A673 (cell line): ENCODE data around the gene SCN10A. TPM values are rescaled to one million over a fixed set of nuclear protein-coding genes. Genes with fewer than 3 reads are reported as not detected.

Experiments used
- BruUV-seq: library from RNA; stranded (reverse); fragments of 400-500 nt; replicated peaks from 2 replicates; lab custom pipeline; 2021; lab: Mats Ljungman, UMichigan
- CTCF ChIA-PET: fragments of 300-600 bp; sonication (Branson Sonifier 250); formaldehyde crosslinking; loops from one replicate; lab custom pipeline; 2022; ENCODE audit warnings: antibody characterized with exemption; lab: Charles Lee
- POLR2A ChIA-PET: fragments of 300-600 bp; sonication (Branson Sonifier 250); formaldehyde crosslinking; loops from one replicate; lab custom pipeline; 2022; ENCODE audit warnings: antibody characterized with exemption; ENCODE audit not compliant: low non-redundant PET; lab: Charles Lee
- DNase-seq: peaks from one replicate; pipeline ENCODE4 v3.0.0-alpha.2; 2015; ENCODE audit warnings: low spot score
- H3K27ac ChIP-seq: fragments of 200-600 bp; sonication (generic); 2 replicates; pipeline ENCODE4 v1.5.1; 2016; ENCODE audit warnings: mixed run types, low read depth, mild to moderate bottlenecking, mixed read lengths, antibody characterized with exemption, low read length; ENCODE audit not compliant: poor library complexity, severe bottlenecking
- H3K27me3 ChIP-seq: fragments of 200-600 bp; sonication (generic); replicated peaks from 2 replicates; pipeline ENCODE4 v1.6.1; 2017; ENCODE audit warnings: mixed run types, low read depth, mild to moderate bottlenecking, mixed read lengths, antibody characterized with exemption, low read length; ENCODE audit not compliant: insufficient read depth, poor library complexity
- H3K36me3 ChIP-seq: fragments of 200-600 bp; sonication (generic); 2 replicates; pipeline ENCODE4 v1.6.1; 2016; ENCODE audit warnings: mixed run types, mild to moderate bottlenecking, mixed read lengths, antibody characterized with exemption, low read length; ENCODE audit not compliant: insufficient read depth, poor library complexity, severe bottlenecking
- H3K4me1 ChIP-seq: fragments of 200-600 bp; sonication (generic); 2 replicates; pipeline ENCODE4 v1.6.1; 2017; ENCODE audit warnings: mixed run types, mild to moderate bottlenecking, mixed read lengths, antibody characterized with exemption, low read length; ENCODE audit not compliant: insufficient read depth, poor library complexity, severe bottlenecking
- H3K4me3 ChIP-seq: fragments of 200-600 bp; sonication (generic); 2 replicates; pipeline ENCODE4 v1.5.1; 2016; ENCODE audit warnings: low read depth, mixed run types, mild to moderate bottlenecking, mixed read lengths, low read length; ENCODE audit not compliant: poor library complexity, severe bottlenecking
- H3K9me3 ChIP-seq: fragments of 200-600 bp; sonication (generic); 2 replicates; pipeline ENCODE4 v1.6.1; 2016; ENCODE audit warnings: mixed run types, low read depth, mild to moderate bottlenecking, mixed read lengths, antibody characterized with exemption, low read length; ENCODE audit not compliant: poor library complexity, severe bottlenecking
- EZH2 ChIP-seq: fragments of 200-600 bp; sonication (generic); IDR thresholded peaks from 2 replicates; pipeline ENCODE4 v1.6.1; 2017; ENCODE audit warnings: borderline replicate concordance, low read depth, mild to moderate bottlenecking, mixed read lengths, antibody characterized with exemption, low read length; ENCODE audit not compliant: poor library complexity, severe bottlenecking
- intact Hi-C: fragments of 100-400 bp; cut with micrococcal nuclease; formaldehyde crosslinking; loops from one replicate; pipeline ENCODE4 v1.10.0; 2022; ENCODE audit not compliant: unreplicated experiment
- total RNA-seq: library from RNA; stranded (reverse); gene quantifications from 2 replicates; pipeline ENCODE4 v1.2.3, GENCODE V29; 2021
- TF ChIP-seq, protein P1 (sequence below): fragments of 300-800, 200-600 bp; sonication (generic); conservative IDR thresholded peaks from 2 replicates; pipeline ENCODE4 v1.5.1; 2017; ENCODE audit warnings: low read depth, mild to moderate bottlenecking, antibody characterized with exemption, low read length, moderate library complexity, mixed read lengths

SCN10A gene
- total RNA-seq, 1 experiment from 2014 or later = not detected

DNA sequence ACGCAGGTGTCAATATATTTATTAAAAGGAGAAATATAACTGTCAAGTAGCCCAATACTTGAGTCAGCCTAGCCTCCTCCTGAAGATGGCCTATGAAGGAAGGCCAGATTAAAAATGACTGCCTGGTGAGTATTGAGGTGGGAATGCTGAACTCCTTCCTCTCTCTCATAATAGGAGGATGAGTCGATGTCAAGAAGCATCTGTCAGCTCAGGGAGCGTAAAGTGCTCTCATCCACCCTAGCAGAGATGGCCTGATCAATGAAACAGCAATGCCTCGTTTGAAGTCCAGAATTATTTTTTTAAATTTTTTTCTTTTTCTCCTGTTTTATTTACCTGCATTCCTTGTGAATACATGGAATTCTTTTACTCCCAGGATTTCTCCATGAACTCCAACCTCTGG, 58.3 kb downstream of the SCN10A start:
- Histone ChIP-seq H3K4me1 (no peaks in the 10 kb centered on the region), H3K36me3 (no peaks in the 10 kb centered on the region), H3K27me3 (peaks cover 8% of the 10 kb centered on the region), H3K27ac (no peak overlapping the region), H3K4me3 (no peak overlapping the region), H3K9me3 (no peaks in the 10 kb centered on the region)
- CTCF ChIA-PET = no interaction called here
- intact Hi-C loops = no loop called here
- TF ChIP-seq, protein P1, sequence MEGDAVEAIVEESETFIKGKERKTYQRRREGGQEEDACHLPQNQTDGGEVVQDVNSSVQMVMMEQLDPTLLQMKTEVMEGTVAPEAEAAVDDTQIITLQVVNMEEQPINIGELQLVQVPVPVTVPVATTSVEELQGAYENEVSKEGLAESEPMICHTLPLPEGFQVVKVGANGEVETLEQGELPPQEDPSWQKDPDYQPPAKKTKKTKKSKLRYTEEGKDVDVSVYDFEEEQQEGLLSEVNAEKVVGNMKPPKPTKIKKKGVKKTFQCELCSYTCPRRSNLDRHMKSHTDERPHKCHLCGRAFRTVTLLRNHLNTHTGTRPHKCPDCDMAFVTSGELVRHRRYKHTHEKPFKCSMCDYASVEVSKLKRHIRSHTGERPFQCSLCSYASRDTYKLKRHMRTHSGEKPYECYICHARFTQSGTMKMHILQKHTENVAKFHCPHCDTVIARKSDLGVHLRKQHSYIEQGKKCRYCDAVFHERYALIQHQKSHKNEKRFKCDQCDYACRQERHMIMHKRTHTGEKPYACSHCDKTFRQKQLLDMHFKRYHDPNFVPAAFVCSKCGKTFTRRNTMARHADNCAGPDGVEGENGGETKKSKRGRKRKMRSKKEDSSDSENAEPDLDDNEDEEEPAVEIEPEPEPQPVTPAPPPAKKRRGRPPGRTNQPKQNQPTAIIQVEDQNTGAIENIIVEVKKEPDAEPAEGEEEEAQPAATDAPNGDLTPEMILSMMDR = no peak
- no peak for DNase-seq
- POLR2A ChIA-PET = no interaction called here
- no TSS peak for BruUV-seq

DNA sequence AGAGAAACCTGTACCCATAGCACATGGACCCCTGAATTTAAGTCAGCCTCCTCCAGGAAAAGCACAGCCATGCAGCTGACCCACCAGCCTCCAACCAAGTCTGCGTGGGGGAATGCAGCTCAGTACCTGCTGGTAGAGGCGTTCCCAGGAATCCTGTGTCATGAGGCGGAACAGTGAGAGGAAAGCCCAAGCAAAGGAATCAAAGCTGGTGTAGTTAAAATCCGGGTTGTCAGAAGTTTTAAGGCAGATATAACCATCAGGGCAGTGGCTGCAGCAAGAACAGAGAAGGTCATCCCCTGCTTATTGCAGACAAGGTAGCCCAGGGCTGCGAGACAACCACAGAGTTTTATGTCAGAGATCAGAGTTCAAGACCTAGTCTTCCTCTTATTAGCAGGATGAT, 59.1 kb downstream of the SCN10A start:
- H3K27ac ChIP-seq = no peak overlapping the region
- no peak for DNase-seq
- H3K4me1 ChIP-seq = no peaks in the 10 kb centered on the region
- intact Hi-C loops = no loop called here
- ChIA-PET CTCF (no interaction called here), POLR2A (no interaction called here)
- no peak for TF ChIP-seq EZH2
- TF ChIP-seq, protein P1 = no peak
- H3K27me3 ChIP-seq = peaks cover 8% of the 10 kb centered on the region
- no peak overlapping the region for H3K4me3 ChIP-seq
- H3K36me3 ChIP-seq = no peaks in the 10 kb centered on the region
- no peaks in the 10 kb centered on the region for H3K9me3 ChIP-seq
- no TSS peak for BruUV-seq

DNA sequence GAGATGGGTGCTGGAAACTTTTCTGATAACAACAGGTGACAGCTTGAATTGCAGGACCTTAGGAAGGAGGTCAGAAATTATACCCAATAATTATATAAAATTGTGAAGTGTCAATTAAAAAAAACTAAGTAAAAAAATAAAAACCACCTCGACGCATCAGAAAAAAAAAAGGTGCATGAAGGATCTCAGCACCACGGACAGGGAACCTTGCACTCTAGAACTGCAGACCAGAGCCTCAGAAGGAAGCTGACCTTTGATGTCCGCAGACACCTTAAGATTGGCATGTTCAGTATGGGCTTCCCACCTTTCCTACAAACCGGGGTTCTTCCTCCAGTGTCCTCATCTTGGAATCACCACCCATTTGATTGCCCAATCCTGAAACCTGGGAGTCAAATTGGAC, 60.9 kb downstream of the SCN10A start:
- Histone ChIP-seq H3K36me3 (no peaks in the 10 kb centered on the region), H3K4me1 (no peaks in the 10 kb centered on the region), H3K27me3 (peaks cover 8% of the 10 kb centered on the region), H3K9me3 (no peaks in the 10 kb centered on the region), H3K4me3 (no peak overlapping the region), H3K27ac (no peak overlapping the region)
- no peak for DNase-seq
- intact Hi-C loops = no loop called here
- no peak for TF ChIP-seq EZH2
- TF ChIP-seq, protein P1 = no peak
- ChIA-PET CTCF (no interaction called here), POLR2A (no interaction called here)
- BruUV-seq = no TSS peak
